ENCODE results near the gene DCP1A.

Gene DCP1A

GRCh38 chr3:53244271-53244670 lies 103.1 kb downstream of the DCP1A start:
- DNase-seq (ENCODE audit: low read depth in 3 of 3) = no peak

- DNase-seq (ENCODE audit: low read depth in 3 of 3) = no peak
Measured at GRCh38 chr3:53243785-53244184, 103.6 kb downstream of the DCP1A start.

GRCh38 chr3:53243165-53243564 lies 104.2 kb downstream of the DCP1A start:
- no peak for DNase-seq (ENCODE audit: low read depth in 3 of 3)

DNA sequence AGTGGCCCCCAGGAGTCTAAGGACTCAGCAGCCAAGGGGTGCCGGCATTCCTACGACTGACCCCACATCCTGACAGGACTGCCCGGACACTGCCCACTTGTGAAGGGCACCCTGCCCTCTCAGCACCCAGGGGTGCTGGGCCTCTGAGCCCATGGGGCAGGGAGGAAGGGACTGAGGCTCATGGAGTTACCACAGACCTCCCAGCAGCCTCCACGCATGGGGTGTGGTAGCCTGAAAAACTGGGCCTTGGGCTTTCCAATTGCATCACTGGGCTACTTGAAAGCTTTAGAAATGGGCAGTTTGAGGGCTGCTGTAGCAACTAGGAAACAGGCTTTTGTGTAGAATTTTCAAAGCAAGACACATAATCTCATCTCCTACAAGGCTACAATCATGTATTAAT lies 104.7 kb downstream of the DCP1A start:
- no peak for DNase-seq (ENCODE audit: low read depth in 3 of 3)

- DNase-seq (ENCODE audit: low read depth in 3 of 3) = no peak
Measured at GRCh38 chr3:53242155-53242554, 105.2 kb downstream of the DCP1A start.

GRCh38 chr3:53240989-53241972 lies 106.1 kb downstream of the DCP1A start:
- no peak for DNase-seq (ENCODE audit: low read depth in 3 of 3)

DNA sequence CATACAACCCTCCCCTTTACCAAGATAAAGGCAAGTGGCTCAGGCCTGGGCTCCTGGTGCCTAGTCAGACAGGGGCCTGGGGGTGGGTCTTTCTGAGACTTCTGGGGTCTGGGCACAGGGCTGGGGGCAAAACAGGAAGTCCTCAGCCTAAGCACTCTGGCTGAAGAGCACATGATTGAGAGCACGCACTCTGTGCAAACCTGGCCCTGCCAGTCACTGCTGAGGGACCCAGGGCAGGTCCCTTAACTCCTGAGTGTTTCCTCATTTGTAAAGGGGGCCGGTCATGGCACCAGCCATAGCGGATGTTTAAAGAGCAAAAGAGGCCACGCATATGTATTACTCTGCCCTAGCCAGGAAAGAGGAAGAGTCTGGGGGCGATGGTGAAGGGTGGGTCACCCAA lies 107.5 kb downstream of the DCP1A start:
- DNase-seq (ENCODE audit: low read depth in 3 of 3) = no peak

- no peak for DNase-seq (ENCODE audit: low read depth in 3 of 3)
Measured at GRCh38 chr3:53238886-53239285, 108.5 kb downstream of the DCP1A start.

DNA sequence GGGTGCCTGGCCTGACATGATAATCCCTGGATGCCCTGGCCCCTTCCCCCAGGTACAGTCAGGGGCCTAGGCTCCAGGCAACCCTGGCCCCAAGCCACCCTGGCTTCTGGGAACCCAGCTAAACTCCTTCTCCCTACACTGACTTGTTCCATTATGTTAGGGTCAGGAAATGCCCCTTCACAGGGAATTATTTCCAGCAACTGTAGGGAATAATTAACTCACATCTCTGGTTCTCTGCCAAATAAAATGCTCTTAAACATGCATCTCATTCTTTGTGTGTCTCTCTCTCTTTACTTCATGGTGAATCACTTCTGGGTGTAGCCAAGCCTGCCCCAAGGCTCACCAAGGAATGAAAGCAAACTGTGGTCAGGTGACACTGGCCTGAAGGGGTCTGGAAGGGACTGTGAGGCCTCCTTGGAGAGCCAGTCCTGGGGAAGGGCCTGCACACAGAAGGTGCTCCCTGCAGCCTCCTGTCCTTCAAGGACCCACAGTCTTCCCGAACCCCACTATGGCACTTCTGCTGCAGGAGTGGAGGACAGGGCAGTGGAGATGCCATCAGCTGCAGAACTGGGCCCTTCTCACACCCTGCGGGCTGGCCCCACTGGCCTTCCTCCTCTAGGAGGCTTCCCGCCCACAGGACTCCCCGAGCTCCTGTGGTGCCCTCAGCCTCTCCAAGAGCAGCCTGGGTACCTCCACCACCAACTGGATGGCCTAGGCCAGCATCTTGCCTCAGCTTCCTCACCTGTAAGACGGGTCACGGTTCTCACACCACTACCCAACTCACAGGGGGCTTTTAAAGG lies 109.1 kb downstream of the DCP1A start:
- no peak for DNase-seq (ENCODE audit: low read depth in 3 of 3)

- no peak for DNase-seq (ENCODE audit: low read depth in 3 of 3)
Measured at GRCh38 chr3:53236112-53236841, 111.1 kb downstream of the DCP1A start.

- no peak for DNase-seq (ENCODE audit: low read depth in 3 of 3)
Measured at GRCh38 chr3:53235545-53235944, 111.8 kb downstream of the DCP1A start.

DNA sequence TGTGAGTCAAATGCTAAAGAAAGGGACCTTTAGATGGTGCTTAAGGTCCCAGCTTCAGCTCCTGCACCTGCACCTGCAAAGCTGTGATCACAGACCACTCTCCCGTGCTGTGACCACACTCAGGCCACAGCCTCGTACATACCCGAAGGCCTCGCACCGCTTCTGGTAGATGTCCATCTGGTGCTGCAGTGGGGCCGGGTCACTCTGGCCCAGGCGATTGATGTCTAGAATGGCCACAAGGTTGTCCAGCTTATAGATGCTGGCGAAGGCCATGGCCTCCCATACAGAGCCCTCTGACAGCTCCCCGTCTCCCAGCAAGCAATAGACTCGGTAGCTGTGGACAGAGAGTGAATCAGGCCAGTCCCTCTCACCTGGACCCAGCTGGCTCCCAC lies 112.5 kb downstream of the DCP1A start:
- DNase-seq (ENCODE audit: low read depth in 3 of 3) = no peak

DNA sequence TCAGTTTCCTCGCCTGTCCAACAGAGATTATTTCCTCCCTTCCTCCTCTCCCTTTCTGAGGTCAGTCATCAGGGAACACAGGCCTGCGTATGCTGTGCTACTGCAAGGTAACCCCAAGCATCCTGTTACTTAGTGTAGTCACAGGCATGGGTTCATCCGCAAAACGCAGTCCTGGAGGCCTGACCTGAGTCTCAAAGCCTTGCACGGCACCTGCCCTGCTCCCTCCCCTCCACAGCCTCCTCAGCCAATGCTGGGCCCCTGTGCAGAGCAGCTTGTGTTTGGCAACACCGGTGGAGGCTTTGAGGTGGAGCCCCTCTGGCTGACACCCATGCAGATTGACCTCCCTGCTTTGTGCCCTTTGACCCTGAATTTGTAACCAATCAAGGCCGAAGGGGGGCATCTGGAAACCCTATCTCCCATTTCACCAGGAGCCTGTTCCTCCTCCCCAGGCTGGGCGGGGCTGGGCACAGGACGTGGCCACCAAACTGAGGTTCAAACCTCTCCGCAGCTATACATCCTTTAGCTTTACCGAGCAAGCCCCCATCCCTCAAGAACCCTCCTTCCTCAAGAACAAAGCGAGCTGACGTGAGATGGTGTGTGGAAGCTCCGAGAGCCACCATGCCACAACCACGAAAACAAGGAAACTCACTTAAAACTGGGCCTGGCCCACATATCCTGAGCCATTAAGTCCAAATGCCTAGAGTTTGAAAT lies 113.1 kb downstream of the DCP1A start:
- no peak for DNase-seq (ENCODE audit: low read depth in 3 of 3)

Measured in stimulated activated CD4-positive, alpha-beta T cell treated with anti-CD3 and anti-CD28 coated beads, TNF-alpha, amount 100 ng/mL, for 24 hours (primary cell).